ENCODE measurements around the gene ERFE.

ERFE gene

GRCh38 chr2:238157506-238158017, 1.2 kb upstream of the ERFE start:
- Histone ChIP-seq H3K27ac (ENCODE audit: insufficient read depth, low read length, poor library complexity, severe bottlenecking) (no peak overlapping the region), H3K9me3 (ENCODE audit: control insufficient read depth, low read length) (no peaks in the 10 kb centered on the region), H3K4me3 (ENCODE audit: insufficient read depth, low read depth, low read length, poor library complexity, severe bottlenecking) (no peak overlapping the region), H3K36me3 (ENCODE audit: control insufficient read depth, insufficient read depth, low read length) (no peaks in the 10 kb centered on the region), H3K4me1 (ENCODE audit: control insufficient read depth, insufficient read depth, low read length, poor library complexity, severe bottlenecking) (peaks cover 5% of the 10 kb centered on the region), H3K27me3 (replicated peaks; ENCODE audit: control insufficient read depth, insufficient read depth, low read length, poor library complexity, severe bottlenecking) (peaks cover 17% of the 10 kb centered on the region)
- DNase-seq: no peak

- no peaks in the 10 kb centered on the region for H3K36me3 ChIP-seq (ENCODE audit: control insufficient read depth, insufficient read depth, low read length)
- H3K27me3 ChIP-seq (replicated peaks; ENCODE audit: control insufficient read depth, insufficient read depth, low read length, poor library complexity, severe bottlenecking): peaks cover 17% of the 10 kb centered on the region
- no peak overlapping the region for H3K27ac ChIP-seq (ENCODE audit: insufficient read depth, low read length, poor library complexity, severe bottlenecking)
- no peak for DNase-seq
- peaks cover 5% of the 10 kb centered on the region for H3K4me1 ChIP-seq (ENCODE audit: control insufficient read depth, insufficient read depth, low read length, poor library complexity, severe bottlenecking)
- H3K4me3 ChIP-seq (ENCODE audit: insufficient read depth, low read depth, low read length, poor library complexity, severe bottlenecking): no peak overlapping the region
- H3K9me3 ChIP-seq (ENCODE audit: control insufficient read depth, low read length): no peaks in the 10 kb centered on the region
These were observed 707 bp upstream of the ERFE start for GRCh38 chr2:238158018-238158508.

GRCh38 chr2:238159071-238159539, 335 bp downstream of the ERFE start:
- no peak for DNase-seq
- peaks cover 17% of the 10 kb centered on the region for H3K27me3 ChIP-seq (replicated peaks; ENCODE audit: control insufficient read depth, insufficient read depth, low read length, poor library complexity, severe bottlenecking)
- peaks cover 5% of the 10 kb centered on the region for H3K4me1 ChIP-seq (ENCODE audit: control insufficient read depth, insufficient read depth, low read length, poor library complexity, severe bottlenecking)
- no peaks in the 10 kb centered on the region for H3K36me3 ChIP-seq (ENCODE audit: control insufficient read depth, insufficient read depth, low read length)
- H3K4me3 ChIP-seq (ENCODE audit: insufficient read depth, low read depth, low read length, poor library complexity, severe bottlenecking): peak overlapping the region; percentile 29
- H3K27ac ChIP-seq (ENCODE audit: insufficient read depth, low read length, poor library complexity, severe bottlenecking): no peak overlapping the region
- H3K9me3 ChIP-seq (ENCODE audit: control insufficient read depth, low read length): no peaks in the 10 kb centered on the region

GRCh38 chr2:238159661-238160205, 963 bp downstream of the ERFE start:
- no peak for DNase-seq
- H3K9me3 ChIP-seq (ENCODE audit: control insufficient read depth, low read length): no peaks in the 10 kb centered on the region
- H3K4me1 ChIP-seq (ENCODE audit: control insufficient read depth, insufficient read depth, low read length, poor library complexity, severe bottlenecking): peaks cover 5% of the 10 kb centered on the region
- peaks cover 17% of the 10 kb centered on the region for H3K27me3 ChIP-seq (replicated peaks; ENCODE audit: control insufficient read depth, insufficient read depth, low read length, poor library complexity, severe bottlenecking)
- no peak overlapping the region for H3K4me3 ChIP-seq (ENCODE audit: insufficient read depth, low read depth, low read length, poor library complexity, severe bottlenecking)
- no peaks in the 10 kb centered on the region for H3K36me3 ChIP-seq (ENCODE audit: control insufficient read depth, insufficient read depth, low read length)
- no peak overlapping the region for H3K27ac ChIP-seq (ENCODE audit: insufficient read depth, low read length, poor library complexity, severe bottlenecking)

DNA sequence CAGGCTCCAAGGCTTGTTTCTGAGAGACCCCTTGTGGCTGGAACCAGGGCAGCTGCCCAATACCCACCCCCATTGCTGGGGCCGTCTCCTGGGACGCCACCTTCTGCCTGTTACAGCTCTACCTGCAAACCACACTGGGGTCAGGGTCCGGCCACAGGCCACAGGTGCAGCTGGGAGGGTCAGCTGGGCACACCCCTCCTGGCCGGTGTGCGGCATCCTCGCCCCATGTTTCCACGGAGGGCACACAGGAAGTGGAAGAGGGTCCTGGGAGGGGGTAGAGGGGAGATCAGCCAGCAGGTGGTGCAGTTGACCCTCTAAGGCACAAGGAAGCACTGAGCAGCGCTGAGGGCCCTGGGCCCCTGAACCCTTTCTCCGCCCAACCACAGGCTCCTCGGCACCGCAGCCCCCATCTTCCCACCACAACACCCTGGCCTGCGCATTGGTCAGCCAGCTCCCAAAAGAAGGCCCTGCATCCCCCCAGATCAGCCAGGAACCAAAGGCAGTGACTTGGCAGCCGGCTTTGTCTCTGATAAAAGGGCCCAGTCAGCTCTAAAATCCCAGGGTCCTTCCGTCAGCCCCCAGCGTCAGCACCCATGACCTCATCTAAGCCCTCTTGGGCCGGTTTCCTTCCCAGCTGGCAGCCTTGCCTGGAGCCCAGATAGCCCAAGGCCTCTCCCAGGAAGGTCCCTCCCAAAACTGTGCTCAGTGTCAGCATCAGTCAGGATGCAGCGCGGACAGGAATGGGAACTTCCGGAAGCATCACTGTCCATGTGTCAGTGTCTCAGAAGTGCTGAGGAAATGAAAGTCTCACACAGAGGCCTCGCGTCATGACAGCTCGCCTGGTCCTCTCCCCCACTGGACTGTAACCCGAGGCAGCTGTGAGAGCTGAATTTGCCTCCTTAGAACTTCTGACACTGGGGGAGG, 1.7 kb downstream of the ERFE start:
- H3K27ac ChIP-seq (ENCODE audit: insufficient read depth, low read length, poor library complexity, severe bottlenecking): no peak overlapping the region
- H3K4me1 ChIP-seq (ENCODE audit: control insufficient read depth, insufficient read depth, low read length, poor library complexity, severe bottlenecking): peaks cover 5% of the 10 kb centered on the region
- DNase-seq: no peak
- no peaks in the 10 kb centered on the region for H3K9me3 ChIP-seq (ENCODE audit: control insufficient read depth, low read length)
- no peak overlapping the region for H3K4me3 ChIP-seq (ENCODE audit: insufficient read depth, low read depth, low read length, poor library complexity, severe bottlenecking)
- peaks cover 17% of the 10 kb centered on the region for H3K27me3 ChIP-seq (replicated peaks; ENCODE audit: control insufficient read depth, insufficient read depth, low read length, poor library complexity, severe bottlenecking)
- H3K36me3 ChIP-seq (ENCODE audit: control insufficient read depth, insufficient read depth, low read length): no peaks in the 10 kb centered on the region

DNA sequence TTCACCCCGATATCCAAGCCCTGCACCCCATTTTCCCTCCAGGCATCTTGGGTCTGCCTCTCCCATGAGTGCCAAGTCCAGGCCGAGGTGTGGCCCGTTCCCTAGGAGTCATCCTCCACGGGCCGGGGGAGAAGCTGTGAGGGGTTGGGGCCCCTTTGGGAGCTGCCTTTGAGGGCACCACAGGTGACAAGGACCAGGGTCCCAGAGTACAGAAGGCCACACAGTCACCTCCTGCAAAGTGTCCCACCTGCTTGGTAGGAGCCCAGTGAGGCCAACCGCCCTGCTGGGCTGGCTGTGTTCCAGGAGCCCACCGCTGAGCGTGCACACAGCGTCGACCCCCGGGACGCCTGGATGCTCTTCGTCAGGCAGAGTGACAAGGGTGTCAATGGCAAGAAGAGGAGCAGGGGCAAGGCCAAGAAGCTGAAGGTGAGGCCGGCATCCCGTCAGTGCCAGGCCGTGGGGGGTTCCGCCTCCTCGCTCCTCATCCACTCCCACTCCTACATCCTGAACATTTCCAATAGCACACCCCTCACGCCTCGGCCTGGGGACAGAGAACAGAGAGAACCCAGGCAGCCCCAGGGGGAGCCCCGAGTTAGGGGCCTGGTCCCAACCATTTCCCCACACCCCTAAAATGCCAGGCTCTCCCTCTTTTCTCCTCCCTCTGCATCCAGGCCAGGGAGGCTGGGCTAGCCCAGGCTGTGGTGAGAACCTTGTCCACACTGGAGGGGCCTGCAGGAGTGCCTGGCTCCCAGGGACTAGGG, 2.7 kb downstream of the ERFE start:
- peaks cover 5% of the 10 kb centered on the region for H3K4me1 ChIP-seq (ENCODE audit: control insufficient read depth, insufficient read depth, low read length, poor library complexity, severe bottlenecking)
- no peaks in the 10 kb centered on the region for H3K9me3 ChIP-seq (ENCODE audit: control insufficient read depth, low read length)
- H3K36me3 ChIP-seq (ENCODE audit: control insufficient read depth, insufficient read depth, low read length): no peaks in the 10 kb centered on the region
- no peak for DNase-seq
- H3K4me3 ChIP-seq (ENCODE audit: insufficient read depth, low read depth, low read length, poor library complexity, severe bottlenecking): no peak overlapping the region
- peaks cover 17% of the 10 kb centered on the region for H3K27me3 ChIP-seq (replicated peaks; ENCODE audit: control insufficient read depth, insufficient read depth, low read length, poor library complexity, severe bottlenecking)
- H3K27ac ChIP-seq (ENCODE audit: insufficient read depth, low read length, poor library complexity, severe bottlenecking): no peak overlapping the region

DNA sequence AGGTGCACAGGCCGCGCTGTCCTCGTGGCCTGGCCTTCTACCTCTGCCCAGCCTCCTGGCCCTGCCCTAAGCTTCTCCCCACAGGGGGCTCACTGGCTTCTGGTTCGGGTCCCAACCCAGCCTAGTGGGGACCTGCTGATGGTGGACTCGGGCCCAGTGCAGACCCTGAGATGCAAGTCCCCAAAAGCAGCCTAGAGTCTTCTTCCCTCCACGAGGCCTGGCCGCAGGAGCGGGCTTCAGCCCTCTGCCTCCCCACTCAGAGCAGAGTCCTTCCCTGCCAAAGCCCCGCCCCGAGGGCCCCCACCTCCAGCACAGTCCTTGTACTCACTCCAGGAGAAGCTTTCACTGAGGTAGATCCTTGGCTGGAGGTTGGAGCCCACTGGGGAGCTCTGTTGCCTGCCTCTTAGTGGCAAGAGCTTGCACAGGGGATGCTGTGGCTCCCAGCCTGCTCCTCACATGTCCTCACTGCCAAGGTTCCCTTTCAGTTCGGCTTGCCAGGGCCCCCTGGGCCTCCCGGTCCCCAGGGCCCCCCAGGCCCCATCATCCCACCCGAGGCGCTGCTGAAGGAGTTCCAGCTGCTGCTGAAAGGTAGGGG, 3.6 kb downstream of the ERFE start:
- Histone ChIP-seq H3K4me3 (ENCODE audit: insufficient read depth, low read depth, low read length, poor library complexity, severe bottlenecking) (no peak overlapping the region), H3K36me3 (ENCODE audit: control insufficient read depth, insufficient read depth, low read length) (no peaks in the 10 kb centered on the region), H3K27me3 (replicated peaks; ENCODE audit: control insufficient read depth, insufficient read depth, low read length, poor library complexity, severe bottlenecking) (peaks cover 17% of the 10 kb centered on the region), H3K9me3 (ENCODE audit: control insufficient read depth, low read length) (no peaks in the 10 kb centered on the region), H3K27ac (ENCODE audit: insufficient read depth, low read length, poor library complexity, severe bottlenecking) (no peak overlapping the region), H3K4me1 (ENCODE audit: control insufficient read depth, insufficient read depth, low read length, poor library complexity, severe bottlenecking) (peaks cover 5% of the 10 kb centered on the region)
- no peak for DNase-seq

- Histone ChIP-seq H3K27ac (ENCODE audit: insufficient read depth, low read length, poor library complexity, severe bottlenecking) (no peak overlapping the region), H3K4me3 (ENCODE audit: insufficient read depth, low read depth, low read length, poor library complexity, severe bottlenecking) (no peak overlapping the region), H3K4me1 (ENCODE audit: control insufficient read depth, insufficient read depth, low read length, poor library complexity, severe bottlenecking) (peaks cover 5% of the 10 kb centered on the region), H3K9me3 (ENCODE audit: control insufficient read depth, low read length) (no peaks in the 10 kb centered on the region), H3K27me3 (replicated peaks; ENCODE audit: control insufficient read depth, insufficient read depth, low read length, poor library complexity, severe bottlenecking) (peaks cover 17% of the 10 kb centered on the region), H3K36me3 (ENCODE audit: control insufficient read depth, insufficient read depth, low read length) (no peaks in the 10 kb centered on the region)
- DNase-seq: no peak
These were observed 4.2 kb downstream of the ERFE start for GRCh38 chr2:238162846-238163441.

- Histone ChIP-seq H3K36me3 (ENCODE audit: control insufficient read depth, insufficient read depth, low read length) (no peaks in the 10 kb centered on the region), H3K4me1 (ENCODE audit: control insufficient read depth, insufficient read depth, low read length, poor library complexity, severe bottlenecking) (peaks cover 5% of the 10 kb centered on the region), H3K27ac (ENCODE audit: insufficient read depth, low read length, poor library complexity, severe bottlenecking) (no peak overlapping the region), H3K27me3 (replicated peaks; ENCODE audit: control insufficient read depth, insufficient read depth, low read length, poor library complexity, severe bottlenecking) (peaks cover 17% of the 10 kb centered on the region), H3K9me3 (ENCODE audit: control insufficient read depth, low read length) (no peaks in the 10 kb centered on the region), H3K4me3 (ENCODE audit: insufficient read depth, low read depth, low read length, poor library complexity, severe bottlenecking) (no peak overlapping the region)
- no peak for DNase-seq
These were observed 4.9 kb downstream of the ERFE start for GRCh38 chr2:238163481-238164198.
